ENCODE results near the gene ZBTB20. TPM values are rescaled to one million over a fixed set of nuclear protein-coding genes. Genes with fewer than 3 reads are reported as not detected.

The ZBTB20 gene
- total RNA-seq, 6 experiments from 2014 or later, result 36.7 to 59.4 (median 46.7) TPM

GRCh38 chr3:114566767-114567166 is 580.3 kb downstream of the ZBTB20 start:
- TF ChIP-seq CTCF (IDR thresholded peaks at IDR 0.05), result no peak
- TF ChIP-seq POLR2A (IDR thresholded peaks at IDR 0.05), result no peak
- no peak overlapping the region for H3K27ac ChIP-seq
- no peak for ATAC-seq
- intact Hi-C loops (cut with DNase I), result no loop called here
- H3K36me3 ChIP-seq, result no peaks in the 10 kb centered on the region
- peaks cover 0 to 9% (median 4%) of the 10 kb centered on the region in 4 donors for H3K4me1 ChIP-seq
- no peaks in the 10 kb centered on the region for H3K9me3 ChIP-seq
- no peak for DNase-seq
- H3K4me3 ChIP-seq, result no peak overlapping the region
- no peaks in the 10 kb centered on the region for H3K27me3 ChIP-seq

GRCh38 chr3:114566162-114566755 is 580.8 kb downstream of the ZBTB20 start:
- no peak for DNase-seq
- intact Hi-C loops (cut with DNase I), result no loop called here
- Histone ChIP-seq H3K4me1 (peaks cover 0 to 9% (median 4%) of the 10 kb centered on the region in 4 donors), H3K9me3 (no peaks in the 10 kb centered on the region), H3K27me3 (no peaks in the 10 kb centered on the region), H3K36me3 (no peaks in the 10 kb centered on the region), H3K27ac (no peak overlapping the region), H3K4me3 (no peak overlapping the region)
- no peak for TF ChIP-seq POLR2A (IDR thresholded peaks at IDR 0.05)
- no peak for TF ChIP-seq CTCF (IDR thresholded peaks at IDR 0.05)
- ATAC-seq, result no peak
- 81% methylated on average over 5 of the region's 5 CpGs for WGBS (ENCODE audit: insufficient coverage, low coverage, low lambda C conversion rate, missing lambda C conversion rate)

DNA sequence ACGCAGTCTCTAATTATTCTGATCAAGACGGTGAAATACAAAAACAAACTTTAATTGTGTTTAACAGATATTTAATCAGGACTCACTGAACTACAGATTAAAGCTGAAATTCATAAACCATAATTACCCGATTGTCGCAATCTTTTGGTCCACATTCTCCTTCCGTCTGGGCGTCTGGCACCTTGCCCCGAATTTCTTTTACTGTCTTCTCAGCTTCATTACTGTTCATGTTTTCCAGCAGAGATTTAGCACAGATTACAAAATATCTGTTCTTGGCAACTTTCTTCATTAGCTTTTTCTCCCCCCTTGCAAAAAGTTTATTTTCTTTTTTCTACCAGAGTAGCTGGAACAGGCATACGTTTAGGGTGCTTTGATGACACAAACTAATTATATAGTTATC is 581.9 kb downstream of the ZBTB20 start:
- Histone ChIP-seq H3K27ac (no peak overlapping the region), H3K36me3 (no peaks in the 10 kb centered on the region), H3K4me1 (peaks cover 0 to 9% (median 4%) of the 10 kb centered on the region in 4 donors), H3K9me3 (no peaks in the 10 kb centered on the region), H3K4me3 (no peak overlapping the region), H3K27me3 (no peaks in the 10 kb centered on the region)
- WGBS (ENCODE audit: insufficient coverage, low coverage, low lambda C conversion rate, missing lambda C conversion rate), result 76% methylated on average over 8 of the region's 8 CpGs
- DNase-seq (no peak), ATAC-seq (peak in 1 of 4 donors; percentile 25)
- intact Hi-C loops (cut with DNase I), result no loop called here
- TF ChIP-seq POLR2A (IDR thresholded peaks at IDR 0.05), result no peak
- no peak for TF ChIP-seq CTCF (IDR thresholded peaks at IDR 0.05)

DNA sequence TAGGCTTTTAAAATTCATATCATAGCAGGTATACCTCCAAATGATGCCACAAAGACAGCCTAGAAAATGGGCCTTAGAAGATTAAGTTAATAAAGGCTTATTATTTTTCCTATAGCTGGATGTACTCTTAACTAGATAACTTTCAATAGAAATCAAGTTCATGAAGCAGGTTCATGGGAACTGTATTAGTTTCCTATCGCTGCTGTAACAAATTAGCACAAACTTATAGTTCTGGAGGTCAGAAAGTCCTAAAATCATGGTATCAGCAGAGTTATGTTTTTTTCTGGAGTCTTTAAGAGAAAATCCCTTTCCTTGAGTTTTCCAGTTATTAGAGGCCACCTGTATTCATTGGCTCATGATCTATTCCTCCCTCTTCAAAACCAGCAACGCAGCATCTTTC is 583.4 kb downstream of the ZBTB20 start:
- 100% methylated on average over 2 of the region's 2 CpGs for WGBS (ENCODE audit: insufficient coverage, low coverage, low lambda C conversion rate, missing lambda C conversion rate)
- intact Hi-C loops (cut with DNase I), result no loop called here
- ATAC-seq (no peak), DNase-seq (no peak)
- H3K9me3 ChIP-seq, result no peaks in the 10 kb centered on the region
- TF ChIP-seq CTCF (IDR thresholded peaks at IDR 0.05), result no peak
- TF ChIP-seq POLR2A (IDR thresholded peaks at IDR 0.05), result no peak
- no peaks in the 10 kb centered on the region for H3K36me3 ChIP-seq
- H3K4me3 ChIP-seq, result no peak overlapping the region
- H3K4me1 ChIP-seq, result peaks cover 0 to 9% (median 4%) of the 10 kb centered on the region in 4 donors
- H3K27ac ChIP-seq, result no peak overlapping the region
- H3K27me3 ChIP-seq, result no peaks in the 10 kb centered on the region

DNA sequence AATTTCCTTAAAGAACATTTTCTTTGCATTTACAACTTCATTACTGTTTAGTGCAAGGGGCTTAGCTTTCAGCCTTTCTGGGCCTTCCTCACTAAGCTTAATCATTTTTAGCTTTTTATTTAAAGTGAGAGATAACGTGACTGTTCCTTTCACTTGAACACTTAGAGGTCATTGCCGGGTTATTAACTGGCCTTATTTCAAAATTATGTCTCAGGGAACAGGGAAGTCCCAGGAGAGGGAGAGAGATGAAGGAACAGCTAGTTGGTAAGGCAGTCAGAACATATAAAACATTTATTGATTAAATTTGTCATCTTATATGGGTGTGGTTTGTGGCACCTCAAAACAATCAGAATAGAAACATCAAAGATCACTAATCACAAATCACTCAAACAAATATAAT is 584.5 kb downstream of the ZBTB20 start:
- TF ChIP-seq CTCF (IDR thresholded peaks at IDR 0.05) (no peak), POLR2A (IDR thresholded peaks at IDR 0.05) (no peak)
- DNase-seq (no peak), ATAC-seq (peak in 1 of 4 donors; percentile 39)
- 66% methylated on average over 2 of the region's 2 CpGs for WGBS (ENCODE audit: insufficient coverage, low coverage, low lambda C conversion rate, missing lambda C conversion rate)
- intact Hi-C loops (cut with DNase I), result no loop called here
- Histone ChIP-seq H3K9me3 (no peaks in the 10 kb centered on the region), H3K4me3 (no peak overlapping the region), H3K4me1 (no peaks in the 10 kb centered on the region), H3K27me3 (no peaks in the 10 kb centered on the region), H3K27ac (no peak overlapping the region), H3K36me3 (no peaks in the 10 kb centered on the region)

All from right lobe of liver (tissue), 6 donors.